ENCODE results near the gene TMPRSS6.

- TF ChIP-seq EZH2 (IDR thresholded peaks at IDR 0.05; ENCODE audit: low read length, unreplicated experiment): no peak
- no peak for TF ChIP-seq CTCF (conservative IDR thresholded peaks at IDR 0.05; ENCODE audit: low read depth, low read length)
- TF ChIP-seq EZH2phosphoT487 (IDR thresholded peaks at IDR 0.05; ENCODE audit: borderline replicate concordance, low read length): no peak
Observed at GRCh38 chr22:37039466-37039865, 70.0 kb downstream of the TMPRSS6 start.
